Measurements from ENCODE around the gene IRX5.
A peak's percentile ranks its signal among the peaks of the same experiment; 100 is the strongest.

Gene IRX5

DNA sequence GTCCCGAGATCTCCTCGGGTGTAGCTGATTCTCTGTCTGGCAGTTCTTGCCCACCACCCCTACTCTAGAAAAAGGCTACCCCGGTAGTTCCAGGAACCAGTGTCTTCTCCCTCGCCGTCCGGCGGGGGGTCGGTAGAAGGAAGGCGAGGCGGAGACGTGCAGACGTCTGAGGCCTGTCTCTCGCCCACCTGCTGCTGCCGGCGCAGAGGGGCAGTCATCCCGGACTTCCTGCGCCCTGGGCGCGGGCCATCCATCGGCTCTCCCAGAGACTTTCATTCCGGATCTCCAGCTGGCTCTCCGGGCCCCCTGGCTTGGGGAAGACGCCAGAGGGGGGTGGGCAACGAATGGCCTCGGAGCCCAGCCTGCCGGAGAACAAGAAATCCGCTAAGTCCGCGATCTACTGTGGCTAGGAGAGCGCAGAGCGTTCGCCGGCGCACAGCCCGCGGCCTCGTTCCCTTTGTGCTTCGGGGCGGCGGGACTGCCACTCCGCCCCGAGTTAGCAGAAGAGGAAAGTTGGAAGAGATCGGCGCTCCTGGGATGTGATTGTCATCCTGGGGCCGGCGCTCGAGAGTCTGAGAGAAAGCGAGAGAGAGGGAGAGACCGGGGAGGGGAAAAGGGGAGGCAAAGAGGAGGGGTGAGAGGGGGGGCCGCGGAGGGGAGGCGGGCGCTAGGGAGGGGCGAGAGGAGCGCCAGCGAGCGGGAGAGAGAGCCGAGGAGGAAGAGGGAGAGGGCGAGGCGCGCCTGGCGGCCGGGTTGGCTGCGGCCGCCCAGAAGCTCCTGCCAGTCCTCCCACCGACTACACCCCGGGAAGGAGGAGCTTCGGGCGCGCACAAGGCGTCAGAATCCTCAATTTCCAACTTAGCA lies at the start of gene IRX5:
TSS of gene IRX5 (plus strand) at position 861 of the 864 bp plus-strand sequence. CDS start 334 bp downstream, outside the sequence.
- TF ChIP-seq, protein P1, sequence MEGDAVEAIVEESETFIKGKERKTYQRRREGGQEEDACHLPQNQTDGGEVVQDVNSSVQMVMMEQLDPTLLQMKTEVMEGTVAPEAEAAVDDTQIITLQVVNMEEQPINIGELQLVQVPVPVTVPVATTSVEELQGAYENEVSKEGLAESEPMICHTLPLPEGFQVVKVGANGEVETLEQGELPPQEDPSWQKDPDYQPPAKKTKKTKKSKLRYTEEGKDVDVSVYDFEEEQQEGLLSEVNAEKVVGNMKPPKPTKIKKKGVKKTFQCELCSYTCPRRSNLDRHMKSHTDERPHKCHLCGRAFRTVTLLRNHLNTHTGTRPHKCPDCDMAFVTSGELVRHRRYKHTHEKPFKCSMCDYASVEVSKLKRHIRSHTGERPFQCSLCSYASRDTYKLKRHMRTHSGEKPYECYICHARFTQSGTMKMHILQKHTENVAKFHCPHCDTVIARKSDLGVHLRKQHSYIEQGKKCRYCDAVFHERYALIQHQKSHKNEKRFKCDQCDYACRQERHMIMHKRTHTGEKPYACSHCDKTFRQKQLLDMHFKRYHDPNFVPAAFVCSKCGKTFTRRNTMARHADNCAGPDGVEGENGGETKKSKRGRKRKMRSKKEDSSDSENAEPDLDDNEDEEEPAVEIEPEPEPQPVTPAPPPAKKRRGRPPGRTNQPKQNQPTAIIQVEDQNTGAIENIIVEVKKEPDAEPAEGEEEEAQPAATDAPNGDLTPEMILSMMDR (IDR thresholded peaks at IDR 0.05; ENCODE audit: insufficient read depth, low read depth, low read length, missing control alignments) = no peak
- peak within 1 kb of the TSS; percentile 52 for H3K4me3 ChIP-seq (ENCODE audit: low read depth, low read length)
- peak; percentile 54 for DNase-seq (ENCODE audit: low read depth)

DNA sequence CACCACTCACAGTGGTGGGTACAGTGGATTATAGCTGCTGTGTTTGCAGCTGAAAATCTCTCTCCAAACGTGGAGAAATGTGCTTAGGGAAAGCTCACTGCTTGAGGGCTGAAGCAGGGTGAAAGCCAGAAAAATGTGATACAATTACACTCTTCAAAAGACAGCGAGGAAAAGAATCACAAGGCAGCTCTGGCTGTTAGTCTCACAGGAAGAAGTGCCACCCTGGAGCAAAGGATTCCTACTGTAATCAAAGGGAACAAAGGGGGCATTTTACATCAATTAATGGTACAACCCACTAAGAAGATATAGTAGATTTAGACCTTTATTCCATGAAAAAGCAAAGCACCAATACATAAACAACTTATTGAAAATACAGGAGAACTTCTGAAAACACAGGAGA lies 48.1 kb upstream of the IRX5 start:
- no peak overlapping the region for H3K4me3 ChIP-seq (ENCODE audit: low read depth, low read length)
- no peak for DNase-seq (ENCODE audit: low read depth)
- TF ChIP-seq, protein P1 (IDR thresholded peaks at IDR 0.05; ENCODE audit: insufficient read depth, low read depth, low read length, missing control alignments) = no peak

DNA sequence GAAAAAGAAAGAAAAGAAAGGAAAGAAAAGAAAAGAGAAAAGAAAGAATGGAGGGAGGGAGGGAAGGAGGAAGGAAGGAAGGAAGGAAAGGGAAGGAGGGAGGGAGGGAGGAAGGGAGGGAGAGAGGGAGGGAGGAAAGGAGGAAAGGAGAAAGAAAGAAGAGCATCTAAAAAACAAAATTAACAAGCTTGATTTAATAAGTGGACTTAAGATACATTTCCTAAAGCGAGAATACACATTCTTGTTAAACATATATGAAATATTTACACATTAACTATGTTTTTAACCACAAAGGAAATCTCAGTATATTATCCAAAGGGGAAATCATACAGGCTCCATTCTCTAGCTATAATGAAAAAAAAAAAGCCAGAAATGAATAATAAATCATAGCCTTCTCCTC lies 47.3 kb upstream of the IRX5 start:
- TF ChIP-seq, protein P1 (IDR thresholded peaks at IDR 0.05; ENCODE audit: insufficient read depth, low read depth, low read length, missing control alignments) = no peak
- DNase-seq (ENCODE audit: low read depth) = no peak
- H3K4me3 ChIP-seq (ENCODE audit: low read depth, low read length) = no peak overlapping the region

DNA sequence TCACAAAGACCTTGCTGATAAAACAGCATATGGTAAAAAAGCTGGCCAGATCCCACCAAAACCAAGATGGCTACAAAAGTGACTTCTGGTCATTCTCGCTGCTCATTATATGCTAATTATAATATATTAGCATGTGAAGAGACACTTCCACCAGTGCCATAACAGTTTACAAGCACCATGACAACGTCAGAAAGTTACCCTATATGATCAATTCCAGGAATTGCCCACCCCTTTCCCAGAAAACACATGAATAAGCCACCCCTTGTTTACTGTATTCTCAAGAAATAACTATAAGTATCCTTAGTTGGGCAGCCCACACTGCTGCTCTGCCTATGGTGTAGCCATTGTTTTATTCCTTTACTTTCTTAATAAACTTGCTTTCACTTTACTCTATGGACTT lies 44.6 kb upstream of the IRX5 start:
- DNase-seq (ENCODE audit: low read depth) = no peak
- H3K4me3 ChIP-seq (ENCODE audit: low read depth, low read length) = no peak overlapping the region
- TF ChIP-seq, protein P1 (IDR thresholded peaks at IDR 0.05; ENCODE audit: insufficient read depth, low read depth, low read length, missing control alignments) = no peak

DNA sequence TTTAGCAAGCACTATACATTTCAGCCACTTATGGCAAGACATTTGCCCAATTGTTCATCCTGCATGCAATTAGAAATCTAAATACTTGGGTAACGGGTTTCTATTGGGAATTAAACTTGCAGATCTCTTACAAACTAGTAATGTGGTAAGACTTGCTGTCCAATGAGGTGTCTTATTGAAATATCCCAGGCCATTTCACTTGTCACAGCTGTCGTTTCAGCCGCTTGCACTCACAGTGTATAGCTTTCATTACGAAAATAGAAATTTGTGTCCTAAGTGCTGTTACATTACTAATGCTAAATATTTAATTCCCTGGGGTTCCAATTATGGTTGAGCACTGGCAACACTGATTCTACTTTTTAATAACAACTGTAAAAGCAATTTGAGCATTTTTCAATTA lies 40.3 kb upstream of the IRX5 start:
- no peak overlapping the region for H3K4me3 ChIP-seq (ENCODE audit: low read depth, low read length)
- DNase-seq (ENCODE audit: low read depth) = no peak

DNA sequence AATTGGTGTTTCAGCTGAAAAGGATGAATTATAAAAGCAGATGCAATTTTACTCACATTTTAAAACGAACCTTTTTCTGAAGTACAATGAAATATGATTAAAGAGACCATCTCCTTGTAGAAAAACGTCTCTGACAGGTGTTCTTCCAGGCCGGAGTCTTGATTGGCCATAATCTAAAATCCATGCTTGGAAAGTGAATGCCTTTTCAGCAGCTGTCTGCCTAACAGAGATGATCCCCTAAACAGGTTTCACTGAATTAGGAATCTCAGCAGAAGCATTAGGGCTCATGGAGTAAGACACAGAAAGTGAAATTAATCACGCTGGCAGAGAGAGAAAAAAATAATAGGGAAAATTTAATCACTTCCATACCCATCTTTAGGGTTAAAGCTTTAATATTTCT lies 39.3 kb upstream of the IRX5 start:
- no peak overlapping the region for H3K4me3 ChIP-seq (ENCODE audit: low read depth, low read length)
- TF ChIP-seq, protein P1 (IDR thresholded peaks at IDR 0.05; ENCODE audit: insufficient read depth, low read depth, low read length, missing control alignments) = no peak
- no peak for DNase-seq (ENCODE audit: low read depth)

More for the DNA sequence above, 40.3 kb upstream of the IRX5 start:
- TF ChIP-seq, protein P1 (IDR thresholded peaks at IDR 0.05; ENCODE audit: insufficient read depth, low read depth, low read length, missing control alignments) = no peak

Measured in GM12865 (cell line).